ENCODE measurements around the gene TRIM27. TPM values are rescaled to one million over a fixed set of nuclear protein-coding genes. Genes with fewer than 3 reads are reported as not detected.

TRIM27 gene, protein sequence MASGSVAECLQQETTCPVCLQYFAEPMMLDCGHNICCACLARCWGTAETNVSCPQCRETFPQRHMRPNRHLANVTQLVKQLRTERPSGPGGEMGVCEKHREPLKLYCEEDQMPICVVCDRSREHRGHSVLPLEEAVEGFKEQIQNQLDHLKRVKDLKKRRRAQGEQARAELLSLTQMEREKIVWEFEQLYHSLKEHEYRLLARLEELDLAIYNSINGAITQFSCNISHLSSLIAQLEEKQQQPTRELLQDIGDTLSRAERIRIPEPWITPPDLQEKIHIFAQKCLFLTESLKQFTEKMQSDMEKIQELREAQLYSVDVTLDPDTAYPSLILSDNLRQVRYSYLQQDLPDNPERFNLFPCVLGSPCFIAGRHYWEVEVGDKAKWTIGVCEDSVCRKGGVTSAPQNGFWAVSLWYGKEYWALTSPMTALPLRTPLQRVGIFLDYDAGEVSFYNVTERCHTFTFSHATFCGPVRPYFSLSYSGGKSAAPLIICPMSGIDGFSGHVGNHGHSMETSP
- 10 to 100 TPM; 32.3 to 49.0 (median 42.4) TPM for total RNA-seq

DNA sequence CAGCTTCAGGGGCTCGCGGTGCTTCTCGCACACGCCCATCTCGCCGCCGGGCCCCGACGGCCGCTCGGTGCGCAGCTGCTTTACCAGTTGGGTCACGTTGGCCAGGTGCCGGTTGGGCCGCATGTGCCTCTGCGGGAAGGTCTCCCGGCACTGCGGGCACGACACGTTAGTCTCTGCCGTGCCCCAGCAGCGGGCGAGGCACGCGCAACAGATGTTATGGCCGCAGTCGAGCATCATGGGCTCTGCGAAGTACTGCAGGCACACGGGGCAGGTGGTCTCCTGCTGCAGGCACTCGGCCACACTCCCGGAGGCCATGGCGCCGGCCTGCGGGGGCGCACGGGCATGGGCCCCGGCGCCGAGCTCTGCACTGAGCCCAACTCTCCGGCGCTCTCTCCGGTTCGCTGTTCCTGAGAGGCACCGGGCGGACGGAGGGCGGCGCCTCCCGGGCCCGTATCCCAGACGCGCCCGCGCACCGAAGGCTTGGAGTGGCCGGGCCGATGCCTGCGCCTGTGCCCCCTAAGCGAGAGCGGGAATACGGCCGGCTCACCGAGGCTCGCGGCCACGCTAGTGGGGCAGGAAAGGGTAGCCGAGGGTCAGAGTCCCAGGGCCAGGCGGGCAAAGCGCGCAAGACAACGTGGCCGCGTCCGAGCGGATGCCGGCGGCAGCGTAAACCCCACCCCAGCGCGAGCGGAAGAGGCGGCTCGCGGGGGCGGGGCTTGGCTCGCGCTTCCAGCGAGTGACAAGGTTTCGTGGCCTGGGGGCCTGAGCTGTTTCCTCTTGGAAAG lies at the start of gene TRIM27:
Gene TRIM27 (minus strand): TSS at position 668 of the 785 bp plus-strand sequence. CDS start 353 bp downstream, at position 315.
- no peak for TF ChIP-seq CTCF (IDR thresholded peaks at IDR 0.05; ENCODE audit: low read depth)

DNA sequence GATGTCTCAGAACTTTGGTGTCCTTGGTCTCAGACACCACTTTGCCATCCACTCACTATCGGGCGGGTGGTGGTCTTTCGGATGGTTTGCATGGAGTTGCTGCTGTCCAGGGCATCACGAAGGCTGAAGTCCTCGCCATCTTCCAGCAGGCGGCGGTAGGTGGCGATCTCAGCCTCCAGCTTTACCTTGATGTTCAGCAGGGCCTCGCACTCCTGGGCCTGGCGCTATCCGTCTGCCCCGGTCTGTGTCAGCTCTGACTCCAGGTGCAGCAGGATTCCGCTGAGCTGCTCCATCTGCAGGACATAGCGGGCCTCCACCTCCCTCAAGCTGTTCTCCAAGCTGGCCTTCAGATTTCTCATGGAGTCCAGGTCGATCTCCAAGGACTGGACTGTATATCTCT lies 45.3 kb upstream of the TRIM27 start:
- TF ChIP-seq CTCF (IDR thresholded peaks at IDR 0.05; ENCODE audit: low read depth), result no peak

DNA sequence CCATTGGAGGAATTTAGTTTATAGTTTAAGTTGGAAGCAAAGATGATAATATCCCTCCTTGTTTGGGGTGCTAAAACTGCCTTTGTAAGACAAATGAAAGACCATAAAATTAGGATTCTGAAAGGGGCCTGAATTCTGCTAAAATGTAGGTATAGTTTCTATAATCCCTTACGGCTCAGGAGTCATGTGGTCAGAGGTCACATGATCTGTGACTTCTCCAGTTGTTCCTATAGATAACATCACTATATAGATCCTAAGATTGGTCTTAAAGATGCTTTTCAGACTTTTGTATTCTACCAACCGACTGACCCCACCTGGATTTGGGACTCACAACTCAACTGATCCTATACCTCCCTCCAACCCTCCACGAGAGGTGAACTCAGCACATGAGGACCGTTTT lies 44.7 kb upstream of the TRIM27 start:
- no peak for TF ChIP-seq CTCF (IDR thresholded peaks at IDR 0.05; ENCODE audit: low read depth)

GRCh38 chr6:28965706-28966105 lies 41.9 kb upstream of the TRIM27 start:
- no peak for TF ChIP-seq CTCF (IDR thresholded peaks at IDR 0.05; ENCODE audit: low read depth)

DNA sequence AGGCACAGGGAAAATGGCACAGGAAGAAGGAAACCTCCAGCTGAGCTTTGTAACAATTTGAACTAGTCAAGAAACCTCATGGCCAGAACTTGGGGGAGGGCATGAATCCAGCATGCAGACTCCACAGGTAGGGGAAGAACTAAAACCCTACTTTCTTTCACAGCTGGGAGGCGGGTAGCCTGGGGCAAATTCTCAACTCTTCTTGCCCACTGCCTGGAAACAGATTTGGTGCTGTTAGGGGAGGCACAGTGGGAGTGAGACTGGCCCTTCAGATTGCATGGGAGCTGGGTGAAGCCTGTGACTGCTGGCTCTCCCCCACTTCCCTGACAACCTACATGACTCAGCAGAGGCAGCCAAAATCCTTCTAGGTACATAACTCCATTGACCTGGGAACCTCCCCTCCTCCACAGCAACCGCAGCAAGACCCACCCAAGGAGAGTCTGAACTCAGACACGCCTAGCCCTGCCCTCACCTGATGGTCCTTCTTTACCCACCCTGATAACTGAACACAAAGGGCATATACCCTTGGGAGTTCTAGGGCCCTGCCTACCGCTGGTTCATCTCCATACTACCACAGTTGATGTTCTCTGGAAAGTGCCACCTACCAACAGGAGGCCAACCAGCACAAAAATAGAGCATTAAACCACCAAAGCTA lies 37.2 kb upstream of the TRIM27 start:
- no peak for TF ChIP-seq CTCF (IDR thresholded peaks at IDR 0.05; ENCODE audit: low read depth)

GRCh38 chr6:28956331-28956730 lies 32.5 kb upstream of the TRIM27 start:
- TF ChIP-seq CTCF (IDR thresholded peaks at IDR 0.05; ENCODE audit: low read depth), result no peak
